Ureter (tissue), 1 donor: ENCODE results near the gene GVQW3. TPM values are rescaled to one million over a fixed set of nuclear protein-coding genes. Genes with fewer than 3 reads are reported as not detected.
A peak's percentile ranks its signal among the peaks of the same experiment; 100 is the strongest.

ENCODE experiments used
- DNase-seq: peaks from one replicate; pipeline ENCODE4 v3.0.0-alpha.2; 2020; ENCODE audit warnings: low spot score
- total RNA-seq: library from RNA; stranded (reverse); gene quantifications from one replicate; pipeline ENCODE4 v1.2.4, GENCODE V29; 2023
- donor health status: DM: yes; HTN: yes; CAD: no.

The GVQW3 gene
- total RNA-seq, 1 donor from 2014 or later = 2.4 TPM

DNA sequence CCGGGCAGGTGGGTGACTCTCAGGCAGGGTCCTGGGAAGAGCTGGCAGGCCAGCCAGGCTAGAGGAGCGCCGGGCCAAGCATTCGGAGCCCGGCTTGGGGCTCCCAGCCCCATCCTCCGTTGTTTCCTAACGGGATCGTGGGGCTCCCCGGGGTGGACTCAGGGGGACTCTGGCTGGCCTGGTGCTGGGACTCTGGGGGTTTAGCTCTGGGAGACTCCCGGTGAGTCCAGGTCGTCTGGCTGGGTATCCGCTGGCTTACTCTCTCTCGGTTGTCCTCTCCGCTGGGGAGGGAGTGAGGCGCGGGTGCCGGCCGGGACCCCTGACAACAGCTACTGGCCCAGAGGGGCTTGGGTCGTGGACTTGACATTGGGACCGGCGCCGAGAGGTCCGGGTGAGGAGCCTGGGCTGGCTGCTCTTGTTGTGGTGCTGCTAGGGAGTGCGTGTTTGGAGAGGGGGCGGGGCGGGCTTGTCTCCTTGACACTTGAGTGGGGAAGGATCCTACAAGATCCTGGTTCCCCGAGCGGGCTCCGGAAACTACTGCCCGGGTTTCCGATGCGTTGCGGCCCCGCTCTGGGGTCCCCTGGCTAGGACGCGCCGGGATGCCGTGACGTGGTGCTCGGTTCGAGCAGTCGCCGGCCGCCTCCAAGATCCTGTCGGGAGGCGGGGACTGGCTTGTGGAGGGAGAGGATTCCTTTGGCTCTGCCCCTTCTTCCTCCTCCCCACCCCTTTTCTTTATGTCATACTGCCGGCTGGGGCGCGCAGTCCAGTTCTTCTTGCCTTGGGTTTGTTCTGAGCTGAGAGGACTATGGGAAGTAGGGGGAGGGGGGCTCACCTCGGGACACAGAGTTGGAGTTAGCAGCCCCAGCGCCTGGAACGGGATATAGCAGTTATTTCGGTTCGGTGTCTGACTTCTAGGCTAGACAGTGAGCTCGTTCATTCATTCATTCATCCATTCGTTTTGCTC lies 64.3 kb downstream of the GVQW3 start:
- peak; percentile 77 for DNase-seq

DNA sequence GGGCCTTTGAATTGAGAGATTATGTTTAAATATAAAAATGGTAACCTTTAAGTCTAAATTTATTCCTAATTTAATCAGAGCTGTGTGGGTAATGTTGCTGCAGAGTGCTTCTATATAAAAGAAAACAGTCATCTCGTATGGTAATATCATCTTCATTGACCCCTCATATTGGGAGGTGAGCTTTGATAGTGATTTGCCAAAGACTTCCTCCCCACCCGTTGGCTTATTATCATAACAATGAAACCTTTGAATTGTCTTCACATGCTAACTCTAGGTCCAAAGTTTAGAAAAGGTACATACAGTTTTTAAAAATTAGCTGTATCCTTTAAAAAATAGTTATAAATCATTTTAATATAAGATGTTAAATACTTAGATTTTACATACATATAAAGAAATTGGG lies 67.4 kb downstream of the GVQW3 start:
- DNase-seq = no peak

DNA sequence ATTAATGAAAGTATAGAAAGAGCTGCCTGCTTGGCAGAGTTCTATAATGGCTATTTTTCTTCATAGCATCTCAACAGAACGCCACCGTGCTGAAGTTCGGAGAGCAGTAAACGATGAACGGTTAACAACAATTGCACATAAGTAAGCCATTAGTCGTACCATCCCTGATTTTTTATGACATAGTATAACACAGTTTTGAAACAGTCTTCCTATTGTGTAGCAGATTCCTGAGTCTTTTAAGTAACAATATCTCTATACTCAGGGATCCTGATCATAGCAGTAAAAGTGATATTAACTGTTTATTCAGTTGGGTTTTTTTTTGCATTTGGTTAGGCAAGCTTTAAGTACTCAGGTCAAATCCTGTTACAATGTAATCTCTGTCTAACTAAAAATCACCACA lies 72.1 kb downstream of the GVQW3 start:
- no peak for DNase-seq

DNA sequence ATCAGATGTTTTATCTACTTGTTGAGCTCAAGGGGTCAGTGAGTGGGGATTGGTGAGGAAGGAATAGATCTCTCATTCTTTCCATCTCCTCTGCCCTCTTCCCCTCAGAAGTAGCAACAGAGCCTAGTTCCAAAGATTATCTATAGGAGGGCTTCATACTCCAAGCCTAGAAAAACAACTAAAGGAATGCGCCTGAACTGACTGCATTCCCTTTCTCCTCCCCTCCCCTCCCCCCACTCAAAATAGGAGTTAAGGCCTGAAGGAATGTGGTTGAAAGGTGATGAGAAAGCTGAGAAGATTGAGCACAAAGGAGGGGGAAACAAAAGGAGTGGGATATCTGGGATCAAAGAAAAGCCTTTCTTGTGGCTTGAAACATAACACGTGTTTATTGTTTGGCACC lies 74.2 kb downstream of the GVQW3 start:
- no peak for DNase-seq

DNA sequence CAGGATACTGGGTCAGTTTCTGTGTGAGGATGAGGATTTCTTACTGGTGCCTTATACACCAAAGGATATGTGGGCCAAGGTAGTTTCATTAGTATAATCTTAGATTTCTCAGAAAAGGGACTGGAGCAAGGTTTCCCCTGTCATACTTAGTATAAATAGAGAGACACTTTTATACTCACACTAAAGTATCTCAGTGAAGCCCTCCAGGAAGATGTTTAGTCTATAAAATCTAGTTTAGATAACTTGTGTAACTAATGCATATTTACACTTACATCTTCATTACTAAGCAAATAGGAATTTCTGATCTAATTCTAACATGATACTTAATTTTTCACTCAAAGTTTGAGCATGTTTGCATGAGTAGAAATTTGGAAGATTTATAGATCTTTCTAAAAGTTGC lies 74.8 kb downstream of the GVQW3 start:
- no peak for DNase-seq

DNA sequence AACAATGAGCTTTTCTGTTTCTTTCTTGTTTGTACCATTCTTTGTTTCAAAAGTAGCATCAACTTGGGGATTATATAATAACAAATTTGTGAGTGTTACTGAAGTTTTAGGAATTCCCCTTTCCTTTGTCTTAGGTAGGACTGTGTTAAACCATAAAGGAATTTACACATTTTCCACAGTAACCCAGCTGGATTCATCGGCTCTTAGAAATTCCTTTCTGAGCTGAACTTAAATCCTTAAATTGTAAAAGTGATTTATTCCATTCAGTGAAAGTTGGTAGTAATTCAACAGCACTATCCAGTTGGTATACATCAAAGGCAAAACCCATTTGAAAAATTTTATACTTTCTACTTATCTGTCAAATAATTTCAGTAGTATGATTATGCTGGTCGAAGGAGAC lies 75.4 kb downstream of the GVQW3 start:
- DNase-seq = no peak

Other genes with a start within 250 kb of the GVQW3 start
- 1.7 TPM for gene WNT11, start 174.8 kb upstream of the GVQW3 start, total RNA-seq
- 51.4 TPM for gene THAP12, start 191 bp upstream of the GVQW3 start, total RNA-seq
- gene EMSY, start 63.7 kb downstream of the GVQW3 start, total RNA-seq = 26.9 TPM